SHP77 treated with DMSO at 0.1 percent for 48 hours (cell line): ENCODE measurements around the gene HS6ST3.

Experiments
- DNase-seq: peaks from one replicate; lab custom pipeline; 2025; lab: John Stamatoyannopoulos, UW

Gene HS6ST3

GRCh38 chr13:96661612-96662011, 571.7 kb downstream of the HS6ST3 start:
- no peak for DNase-seq

- no peak for DNase-seq
These were observed 572.1 kb downstream of the HS6ST3 start for GRCh38 chr13:96662036-96662435.

- no peak for DNase-seq
These were observed 577.5 kb downstream of the HS6ST3 start for GRCh38 chr13:96667294-96668018.

GRCh38 chr13:96671073-96671472, 581.2 kb downstream of the HS6ST3 start:
- no peak for DNase-seq

- no peak for DNase-seq
These were observed 582.1 kb downstream of the HS6ST3 start for GRCh38 chr13:96672016-96672415.

GRCh38 chr13:96673825-96674224, 583.9 kb downstream of the HS6ST3 start:
- DNase-seq, result no peak

- no peak for DNase-seq
These were observed 587.1 kb downstream of the HS6ST3 start for GRCh38 chr13:96677029-96677428.

- no peak for DNase-seq
These were observed 588.9 kb downstream of the HS6ST3 start for GRCh38 chr13:96678801-96679200.

- DNase-seq, result no peak
These were observed 591.0 kb downstream of the HS6ST3 start for GRCh38 chr13:96680898-96681297.

- DNase-seq, result no peak
These were observed 591.9 kb downstream of the HS6ST3 start for GRCh38 chr13:96681766-96682165.

GRCh38 chr13:96684469-96684868, 594.6 kb downstream of the HS6ST3 start:
- DNase-seq, result no peak

GRCh38 chr13:96684907-96685306, 595.0 kb downstream of the HS6ST3 start:
- no peak for DNase-seq

- DNase-seq, result no peak
These were observed 596.4 kb downstream of the HS6ST3 start for GRCh38 chr13:96686286-96686685.

- DNase-seq, result no peak
These were observed 597.3 kb downstream of the HS6ST3 start for GRCh38 chr13:96687191-96687590.

GRCh38 chr13:96690998-96691397, 601.1 kb downstream of the HS6ST3 start:
- no peak for DNase-seq

GRCh38 chr13:96696389-96696900, 606.5 kb downstream of the HS6ST3 start:
- DNase-seq, result no peak

GRCh38 chr13:96700657-96701056, 610.8 kb downstream of the HS6ST3 start:
- no peak for DNase-seq

GRCh38 chr13:96707146-96707545, 617.2 kb downstream of the HS6ST3 start:
- DNase-seq, result no peak

GRCh38 chr13:96710166-96710862, 620.4 kb downstream of the HS6ST3 start:
- DNase-seq, result no peak

- DNase-seq, result no peak
These were observed 630.5 kb downstream of the HS6ST3 start for GRCh38 chr13:96720446-96720845.

- DNase-seq, result no peak
These were observed 636.7 kb downstream of the HS6ST3 start for GRCh38 chr13:96726651-96727050.

- DNase-seq, result no peak
These were observed 638.6 kb downstream of the HS6ST3 start for GRCh38 chr13:96728463-96728862.

GRCh38 chr13:96730676-96731075, 640.8 kb downstream of the HS6ST3 start:
- DNase-seq, result no peak
